ENCODE measurements around the gene USP47. TPM values are rescaled to one million over a fixed set of nuclear protein-coding genes. Genes with fewer than 3 reads are reported as not detected.

The USP47 gene
- total RNA-seq, 1 experiment from 2014 or later = 37.5 TPM

DNA sequence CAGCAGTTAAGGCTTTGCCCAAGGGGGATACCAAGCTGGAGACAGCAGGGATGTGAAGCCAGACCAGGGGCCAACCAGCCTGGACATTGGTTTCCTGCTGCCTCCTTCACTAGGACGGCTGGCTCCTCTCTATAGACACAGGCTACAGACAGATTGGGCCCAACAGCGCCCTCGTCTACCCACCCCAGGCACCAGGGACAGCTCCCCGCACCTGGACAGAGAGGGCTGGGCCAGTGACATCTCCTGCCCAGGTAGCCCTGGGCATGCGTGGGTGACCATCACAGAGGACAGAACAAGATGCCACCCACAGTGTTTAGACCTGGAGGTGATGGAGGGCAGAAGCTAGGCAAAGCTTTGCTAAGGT, 165.4 kb downstream of the USP47 start:
- H3K36me3 Mint-ChIP-seq (ENCODE audit: insufficient read depth, unreplicated experiment) = peaks cover 7% of the 10 kb centered on the region
- no peaks in the 10 kb centered on the region for H3K9me3 Mint-ChIP-seq (ENCODE audit: low read depth, unreplicated experiment)
- no peak overlapping the region for H3K27ac Mint-ChIP-seq (ENCODE audit: unreplicated experiment)
- no peak for TF ChIP-seq CTCF (IDR thresholded peaks at IDR 0.05; ENCODE audit: unreplicated experiment)
- no TSS peak for BruUV-seq (replicated peaks)
- DNase-seq = no peak
- H3K4me3 Mint-ChIP-seq (ENCODE audit: low read depth, unreplicated experiment) = no peak overlapping the region
- H3K4me1 Mint-ChIP-seq (ENCODE audit: low read depth, unreplicated experiment) = no peaks in the 10 kb centered on the region
- peaks cover 20% of the 10 kb centered on the region for H3K27me3 Mint-ChIP-seq (ENCODE audit: unreplicated experiment)
- intact Hi-C loops (cut with micrococcal nuclease; ENCODE audit: unreplicated experiment) = no loop called here
- CTCF ChIA-PET = no interaction called here

DNA sequence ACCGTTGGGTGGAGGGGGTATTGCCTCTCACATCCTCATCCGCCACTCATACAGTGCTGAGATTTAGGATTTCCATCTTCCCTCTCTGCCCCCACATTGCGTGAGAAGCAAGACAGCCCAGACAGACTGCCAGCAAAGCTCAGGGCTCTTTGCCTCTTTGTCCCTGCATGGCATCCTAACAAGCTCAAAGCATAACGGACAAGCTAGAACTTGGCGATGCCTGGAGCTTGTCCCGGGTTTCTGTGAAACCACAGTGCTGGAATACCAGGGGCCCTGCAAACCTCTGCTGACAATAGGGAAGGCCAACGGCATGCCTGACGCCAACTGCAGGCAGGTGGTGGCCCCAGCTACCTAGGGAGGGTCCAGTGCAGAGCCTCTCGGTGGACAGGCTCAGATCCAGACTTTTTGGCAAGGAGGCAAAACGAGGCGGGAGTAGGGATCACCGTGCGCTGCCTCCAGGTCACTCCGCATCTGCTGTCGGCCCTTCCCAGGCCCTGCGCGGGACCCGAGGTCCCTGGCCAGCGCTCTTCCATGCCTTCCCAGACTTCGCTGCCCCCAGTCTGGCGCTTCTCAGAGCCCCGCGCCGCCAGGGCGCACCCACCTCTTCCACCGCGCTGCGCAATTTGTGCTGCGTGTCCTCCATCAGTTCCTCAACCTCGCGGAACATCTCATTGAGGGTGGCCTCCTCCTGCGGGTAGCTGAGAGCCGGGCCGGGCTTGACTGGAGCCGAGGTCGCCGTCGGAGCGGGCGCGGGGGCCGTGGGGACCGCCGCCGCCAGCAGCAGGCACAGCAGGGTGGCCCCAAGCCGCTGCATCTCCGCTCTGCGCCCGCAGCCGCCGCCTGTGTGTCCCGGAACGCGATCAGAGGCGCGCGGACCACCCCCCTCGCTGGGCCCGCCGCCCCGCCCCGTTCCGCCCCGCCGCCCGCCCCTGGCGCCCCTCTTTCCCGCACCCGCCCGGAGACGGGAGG, 166.3 kb downstream of the USP47 start, which contains the start of gene DKK3:
Gene DKK3 (minus strand): TSS at position 858 of the 969 bp plus-strand sequence. CDS start 44 bp downstream, at position 814.
- Mint-ChIP-seq H3K4me1 (ENCODE audit: low read depth, unreplicated experiment) (no peaks in the 10 kb centered on the region), H3K9me3 (ENCODE audit: low read depth, unreplicated experiment) (no peaks in the 10 kb centered on the region), H3K4me3 (ENCODE audit: low read depth, unreplicated experiment) (peak within 1 kb of the TSS; percentile 67), H3K27me3 (ENCODE audit: unreplicated experiment) (peaks cover 20% of the 10 kb centered on the region), H3K27ac (ENCODE audit: unreplicated experiment) (no peak within 1 kb of the TSS), H3K36me3 (ENCODE audit: insufficient read depth, unreplicated experiment) (peaks cover 7% of the 10 kb centered on the region)
- no peak for TF ChIP-seq CTCF (IDR thresholded peaks at IDR 0.05; ENCODE audit: unreplicated experiment)
- DNase-seq = no peak
- CTCF ChIA-PET = no interaction called here
- no TSS peak for BruUV-seq (replicated peaks)
- intact Hi-C loops (cut with micrococcal nuclease; ENCODE audit: unreplicated experiment) = no loop called here

Other genes starting within 250 kb of the USP47 start
- gene GALNT18, start 220.0 kb upstream of the USP47 start, total RNA-seq (2022) = 9.2 and 9.9 TPM in 2 replicates
- 11.9 and 14.6 TPM in 2 replicates for gene DKK3, start 166.7 kb downstream of the USP47 start, total RNA-seq (2022)

Data from Calu3 (cell line).